HG03039 (cell line): ENCODE data around the gene PLAC9.

Experiments used
- ATAC-seq: cut with Tn5 transposase; IDR thresholded peaks from one replicate; pipeline ENCODE4 v1.9.1; 2021; ENCODE audit warnings: mild to moderate bottlenecking, moderate library complexity; ENCODE audit not compliant: unreplicated experiment

The PLAC9 gene

GRCh38 chr10:80177781-80178636 is 45.5 kb downstream of the PLAC9 start:
- no peak for ATAC-seq

DNA sequence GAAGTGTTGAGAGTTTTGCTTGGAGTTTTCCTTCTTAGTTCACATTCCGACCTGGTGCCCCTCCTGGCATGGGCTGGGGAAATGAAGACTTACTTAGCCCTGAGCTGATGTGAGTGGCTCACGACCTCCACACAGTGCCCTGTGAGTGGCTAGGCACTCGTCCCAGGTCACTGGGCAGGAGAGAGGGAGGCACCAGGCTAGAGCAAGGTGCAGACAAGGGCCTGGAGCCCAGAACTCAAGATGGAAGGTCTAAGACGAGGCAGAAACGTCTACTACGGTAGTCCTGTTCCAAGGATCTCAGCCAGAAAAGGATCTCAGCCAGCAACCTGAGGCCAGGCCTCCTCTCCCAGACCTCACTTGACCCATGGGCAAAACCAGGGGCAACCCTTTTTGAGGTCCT is 50.5 kb downstream of the PLAC9 start:
- no peak for ATAC-seq

DNA sequence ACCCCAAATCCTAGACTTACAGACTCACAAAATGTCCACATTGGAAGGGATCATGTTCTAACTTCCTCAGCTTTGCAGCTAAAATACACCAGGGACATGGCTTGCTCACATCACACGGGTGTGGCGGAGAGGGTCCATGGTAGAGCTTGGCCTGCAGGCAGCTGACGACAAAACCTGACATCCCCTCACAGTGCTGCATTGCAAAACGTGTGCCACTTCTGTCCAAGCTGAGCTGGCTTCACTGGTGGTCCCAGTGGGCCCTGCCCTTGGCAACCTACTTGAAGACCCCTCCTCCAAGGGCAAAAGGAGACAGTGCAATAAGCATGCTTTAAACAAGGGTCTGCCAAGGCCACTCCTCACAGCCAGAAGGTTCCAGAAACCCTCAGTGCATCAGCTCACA is 50.9 kb downstream of the PLAC9 start:
- no peak for ATAC-seq

DNA sequence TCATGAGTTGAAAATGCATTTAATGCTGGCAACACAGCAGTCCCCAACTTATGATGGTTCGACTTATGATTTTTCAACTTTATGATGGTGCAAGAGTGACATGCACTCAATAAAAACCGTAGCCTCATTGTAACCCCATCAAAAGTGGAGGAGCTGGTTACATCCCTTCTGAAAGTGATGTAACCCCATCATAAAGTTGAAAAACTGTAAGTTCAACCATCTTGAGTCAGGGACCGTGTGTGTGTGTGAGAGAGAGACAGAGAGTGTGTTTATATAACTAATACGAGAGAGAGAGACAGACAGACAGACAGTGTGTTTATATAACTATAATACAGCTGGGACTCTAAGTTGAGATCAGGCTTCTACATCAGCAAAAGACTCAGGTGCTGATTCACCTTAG is 51.8 kb downstream of the PLAC9 start:
- no peak for ATAC-seq

- ATAC-seq: no peak
These were observed 53.2 kb downstream of the PLAC9 start for GRCh38 chr10:80185578-80186299.

DNA sequence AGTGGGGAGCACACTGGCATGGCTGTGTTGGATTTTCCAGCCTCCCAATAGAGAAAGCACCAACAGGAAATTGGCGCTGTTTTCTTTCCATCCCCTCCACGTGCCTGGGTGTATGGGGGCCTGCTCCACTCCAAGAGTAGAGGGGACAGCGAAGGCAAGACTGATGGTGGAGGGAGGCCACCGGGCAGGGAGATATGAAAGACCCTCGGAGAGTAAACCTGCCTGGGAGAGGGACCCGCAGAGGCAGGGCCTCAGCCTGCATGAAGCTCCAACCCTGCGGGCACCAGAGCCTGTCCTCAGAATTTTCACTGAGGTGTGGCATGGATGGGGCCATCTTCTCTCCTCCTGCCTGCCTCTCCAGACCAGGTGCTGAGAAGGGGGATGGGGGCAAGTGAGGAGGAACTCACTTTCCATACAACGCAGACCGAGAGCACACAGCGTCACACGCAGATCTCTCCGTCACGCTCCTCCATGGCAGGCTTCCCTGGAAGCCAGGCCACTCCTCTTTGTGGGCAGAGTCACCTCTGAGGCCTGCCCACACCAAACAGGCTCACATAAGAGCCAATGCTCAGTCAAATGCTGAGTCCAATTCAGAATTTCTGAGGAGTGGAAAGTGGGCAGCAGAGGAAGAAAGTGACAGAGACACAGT is 54.0 kb downstream of the PLAC9 start:
- ATAC-seq: no peak

DNA sequence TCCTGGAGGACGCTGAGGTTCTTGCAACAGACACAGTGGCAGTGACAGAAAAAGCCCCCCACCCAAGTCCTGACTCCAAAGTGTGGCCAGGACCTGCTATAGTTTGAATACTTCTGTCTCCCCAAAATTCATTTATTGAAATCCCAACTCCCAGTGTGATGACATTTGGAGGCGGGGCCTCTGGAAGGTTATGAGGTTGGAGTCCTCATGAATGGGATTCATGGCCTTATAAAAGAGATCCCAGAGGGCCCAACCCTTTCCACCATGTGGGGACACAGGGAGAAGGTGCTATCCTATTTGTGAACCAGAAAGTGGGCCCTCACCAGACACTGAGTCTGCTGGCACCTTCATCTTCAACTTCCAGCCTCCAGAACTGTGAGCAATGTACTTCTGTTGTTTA is 54.5 kb downstream of the PLAC9 start:
- ATAC-seq: no peak

DNA sequence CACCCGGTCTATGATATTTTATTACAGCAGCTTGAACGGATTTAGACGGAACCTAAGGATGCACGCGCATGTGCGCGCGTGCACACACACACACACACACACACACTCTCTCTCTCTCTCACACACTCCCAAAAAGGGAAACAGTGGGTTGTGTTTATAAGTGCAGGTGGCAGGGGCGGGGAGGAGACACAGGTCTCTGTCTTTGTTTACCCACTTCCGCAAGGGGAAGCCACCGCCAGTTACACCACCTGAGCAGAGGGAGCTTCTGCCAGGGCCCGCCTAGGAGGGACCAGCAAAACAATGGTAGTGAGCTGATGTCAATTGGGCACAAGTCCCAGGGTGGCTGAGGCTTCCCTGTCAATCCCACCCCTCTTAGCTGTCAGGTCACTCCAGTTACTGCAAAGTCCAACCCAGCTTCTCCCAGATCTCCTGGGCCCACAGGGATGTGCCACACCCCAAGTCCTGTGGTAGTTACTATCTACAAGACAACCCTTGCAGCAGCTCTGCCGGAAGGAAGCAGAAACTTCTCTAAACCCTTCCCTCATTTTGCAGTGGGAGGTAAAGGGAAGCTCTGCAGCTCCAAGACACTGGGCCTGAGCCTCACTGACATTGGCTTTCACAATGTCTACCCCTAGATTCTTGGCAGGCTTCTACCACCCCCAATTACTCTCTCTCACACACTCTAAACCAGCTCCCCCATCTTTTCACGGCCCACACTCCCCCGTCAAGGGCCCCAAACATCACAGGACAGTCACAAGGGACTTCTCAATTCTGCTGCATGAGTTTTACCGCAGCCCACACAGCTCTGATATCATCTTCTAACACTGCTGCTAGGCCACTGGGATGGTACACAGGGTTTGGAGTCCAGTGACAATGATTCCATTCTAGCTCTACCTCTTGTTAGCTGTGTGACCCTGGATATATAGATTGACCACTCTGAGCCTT is 55.2 kb downstream of the PLAC9 start:
- ATAC-seq: peak; percentile 87

DNA sequence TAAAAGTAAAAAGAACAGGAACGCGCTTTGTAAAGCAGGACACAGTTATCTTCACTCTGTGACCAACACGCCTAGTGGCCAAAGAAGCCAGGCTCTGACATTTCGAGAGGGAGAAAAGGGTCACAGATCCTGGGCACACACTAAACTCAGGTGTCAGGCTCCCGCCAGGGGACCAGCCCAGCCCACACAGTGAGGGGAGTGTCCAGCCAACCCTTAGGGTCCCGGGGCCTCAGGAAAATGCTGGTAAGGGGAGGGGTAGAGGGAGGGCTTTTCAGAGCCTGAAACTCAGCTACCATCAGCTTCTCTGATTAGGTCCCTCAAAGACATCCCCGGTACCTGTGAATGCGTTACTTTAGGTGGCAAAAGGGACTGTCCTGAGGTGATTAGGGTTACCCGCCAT is 56.2 kb downstream of the PLAC9 start:
- ATAC-seq: no peak

DNA sequence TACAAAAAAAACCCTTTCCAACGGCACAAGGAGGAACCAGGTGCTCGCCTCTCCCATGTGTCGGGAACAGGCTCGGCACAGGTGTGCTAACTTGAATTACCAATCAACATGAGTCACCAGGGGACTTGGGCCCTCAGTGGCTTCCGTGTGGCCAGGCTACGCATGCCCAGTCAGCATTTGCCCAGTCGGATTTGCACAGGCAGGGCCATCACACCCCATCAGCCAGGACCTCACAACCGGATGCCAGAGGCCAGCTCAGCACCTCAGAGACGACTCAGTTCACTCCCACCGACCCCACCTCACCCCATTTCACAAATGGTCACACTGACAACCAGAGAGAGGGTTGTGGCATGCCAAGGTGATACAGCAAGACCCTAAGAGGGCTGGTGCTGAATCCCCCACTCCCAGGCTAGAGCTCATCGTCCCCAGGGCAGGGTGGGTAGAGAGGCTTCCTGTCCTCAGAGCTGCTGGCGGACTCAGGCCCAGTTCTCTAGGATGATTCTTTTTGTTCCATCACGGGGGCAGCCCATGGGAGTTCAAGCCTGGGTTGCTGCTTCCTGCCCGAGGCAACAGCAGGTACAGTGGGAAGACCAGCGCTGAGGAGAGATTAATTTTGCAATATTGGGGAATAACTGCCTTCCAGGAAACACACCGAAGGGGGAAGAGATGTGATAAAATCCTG is 59.2 kb downstream of the PLAC9 start:
- ATAC-seq: no peak

- no peak for ATAC-seq
These were observed 60.0 kb downstream of the PLAC9 start for GRCh38 chr10:80192553-80192952.

- ATAC-seq: no peak
These were observed 62.0 kb downstream of the PLAC9 start for GRCh38 chr10:80194373-80195045.
